ENCODE measurements around the gene ATP8B4. TPM values are rescaled to one million over a fixed set of nuclear protein-coding genes. Genes with fewer than 3 reads are reported as not detected.

The ATP8B4 gene
- total and polyA plus RNA-seq, 2 donors (not counting 1 experiment from before 2014, with no cell fraction given) = 0.42 TPM; not detected in 1

GRCh38 chr15:50012790-50013189, 106.2 kb downstream of the ATP8B4 start:
- H3K4me2 ChIP-seq (replicated peaks; ENCODE audit: low read depth, low read length, poor library complexity, severe bottlenecking) = no peak overlapping the region
- no peaks in the 10 kb centered on the region for H3K9me3 Mint-ChIP-seq (ENCODE audit: insufficient read depth)
- CTCF ChIA-PET = interaction anchor here (1.2 kb wide), 1 partner anchor 9 kb away, joined by 3 read pairs; no protein-coding TSS in a partner anchor

GRCh38 chr15:50009634-50010033, 109.4 kb downstream of the ATP8B4 start:
- intact Hi-C loops (cut with micrococcal nuclease) = no loop called here
- Histone ChIP-seq H4K20me1 (ENCODE audit: control insufficient read depth, insufficient read depth, low read length, poor library complexity, severe bottlenecking) (no peaks in the 10 kb centered on the region), H3K4me1 (ENCODE audit: control insufficient read depth in 2 of 2, insufficient read depth in 2 of 2, low read length in 2 of 2) (no peaks in the 10 kb centered on the region), H2AFZ (ENCODE audit: insufficient read depth, low read depth, low read length, poor library complexity, severe bottlenecking) (no peak overlapping the region), H3K4me2 (replicated peaks; ENCODE audit: low read depth, low read length, poor library complexity, severe bottlenecking) (no peak overlapping the region), H3K9ac (ENCODE audit: low read length) (no peak overlapping the region), H3K79me2 (ENCODE audit: control insufficient read depth, insufficient read depth, low read length) (no peaks in the 10 kb centered on the region), H3K9me3 (ENCODE audit: control extremely low read depth in 1 of 3, control insufficient read depth in 2 of 3, insufficient read depth in 1 of 3, low read length in 2 of 3) (no peaks in the 10 kb centered on the region), H3K36me3 (replicated peaks in 1 of 2; ENCODE audit: control extremely low read depth in 1 of 2, control insufficient read depth in 1 of 2, extremely low read depth in 1 of 2, insufficient read depth in 2 of 2, low read length in 1 of 2) (no peaks in the 10 kb centered on the region), H3K27ac (ENCODE audit: low read length in 2 of 2) (no peak overlapping the region), H3K27me3 (replicated peaks in 1 of 4; ENCODE audit: control extremely low read depth in 1 of 4, control insufficient read depth in 3 of 4, insufficient read depth in 4 of 4, low read length in 3 of 4) (no peaks in the 10 kb centered on the region), H3K4me3 (ENCODE audit: control extremely low read depth in 1 of 5, extremely low read depth in 1 of 5, insufficient read depth in 1 of 5, low read depth in 2 of 5, low read length in 4 of 5) (no peak overlapping the region)
- CTCF ChIA-PET = no interaction called here
- Mint-ChIP-seq H3K4me1 (no peaks in the 10 kb centered on the region), H3K27ac (no peak overlapping the region), H3K9me3 (ENCODE audit: insufficient read depth) (no peaks in the 10 kb centered on the region), H3K27me3 (peaks cover 4% of the 10 kb centered on the region), H3K4me3 (no peak overlapping the region)
- POLR2A ChIA-PET = no interaction called here
- WGBS (ENCODE audit: insufficient coverage) = 94% methylated on average over 2 of the region's 2 CpGs
- ATAC-seq (ENCODE audit: low read depth) (no peak), DNase-seq (no peak)
- TF ChIP-seq CTCF (IDR thresholded peaks at IDR 0.05) (no peak), EZH2 (IDR thresholded peaks at IDR 0.05; ENCODE audit: borderline replicate concordance, insufficient read depth, low read depth, low read length, poor library complexity, severe bottlenecking) (no peak)

More at GRCh38 chr15:50012790-50013189, 106.2 kb downstream of the ATP8B4 start:
- Mint-ChIP-seq H3K4me1 (no peaks in the 10 kb centered on the region), H3K27me3 (peaks cover 4% of the 10 kb centered on the region), H3K27ac (no peak overlapping the region), H3K4me3 (no peak overlapping the region)
- Histone ChIP-seq H3K9ac (ENCODE audit: low read length) (no peak overlapping the region), H3K9me3 (ENCODE audit: control extremely low read depth in 1 of 3, control insufficient read depth in 2 of 3, insufficient read depth in 1 of 3, low read length in 2 of 3) (no peaks in the 10 kb centered on the region), H3K27me3 (replicated peaks in 1 of 4; ENCODE audit: control extremely low read depth in 1 of 4, control insufficient read depth in 3 of 4, insufficient read depth in 4 of 4, low read length in 3 of 4) (no peaks in the 10 kb centered on the region), H4K20me1 (ENCODE audit: control insufficient read depth, insufficient read depth, low read length, poor library complexity, severe bottlenecking) (no peaks in the 10 kb centered on the region), H3K79me2 (ENCODE audit: control insufficient read depth, insufficient read depth, low read length) (no peaks in the 10 kb centered on the region), H3K27ac (ENCODE audit: low read length in 2 of 2) (no peak overlapping the region), H2AFZ (ENCODE audit: insufficient read depth, low read depth, low read length, poor library complexity, severe bottlenecking) (no peak overlapping the region), H3K36me3 (replicated peaks in 1 of 2; ENCODE audit: control extremely low read depth in 1 of 2, control insufficient read depth in 1 of 2, extremely low read depth in 1 of 2, insufficient read depth in 2 of 2, low read length in 1 of 2) (no peaks in the 10 kb centered on the region), H3K4me1 (ENCODE audit: control insufficient read depth in 2 of 2, insufficient read depth in 2 of 2, low read length in 2 of 2) (no peaks in the 10 kb centered on the region), H3K4me3 (ENCODE audit: control extremely low read depth in 1 of 5, extremely low read depth in 1 of 5, insufficient read depth in 1 of 5, low read depth in 2 of 5, low read length in 4 of 5) (no peak overlapping the region)
- POLR2A ChIA-PET = no interaction called here
- no peak for TF ChIP-seq EZH2 (IDR thresholded peaks at IDR 0.05; ENCODE audit: borderline replicate concordance, insufficient read depth, low read depth, low read length, poor library complexity, severe bottlenecking)
- no peak for TF ChIP-seq CTCF (IDR thresholded peaks at IDR 0.05)
- no peak for ATAC-seq (ENCODE audit: low read depth)
- intact Hi-C loops (cut with micrococcal nuclease) = no loop called here
- DNase-seq = no peak

Data from B cell (primary cell).